ENCODE measurements around the gene ACOX3. TPM values are rescaled to one million over a fixed set of nuclear protein-coding genes. Genes with fewer than 3 reads are reported as not detected.
"Not testable (repeated sequence)": the region's sequence is repeated elsewhere in the genome, so short reads cannot be mapped to it uniquely, and the experiment has no call there.

The ACOX3 gene
- total RNA-seq (ENCODE audit: low replicate concordance): 22.3 and 26.9 TPM in 2 replicates

- no peak for TF ChIP-seq CTCF (IDR thresholded peaks at IDR 0.05; ENCODE audit: insufficient read depth, low read length)
- peak; percentile 93 for DNase-seq (ENCODE audit: low read depth)
- H3K4me3 ChIP-seq (ENCODE audit: low read depth, low read length): peak within 1 kb of the TSS; percentile 76
These were observed at the start of gene ACOX3, which contains the start of gene TRMT44 for GRCh38 chr4:8440492-8441311. TSS of gene ACOX3 (minus strand) at chr4:8440723. CDS start at chr4:8416521, 24,202 bp downstream. TSS of gene TRMT44 (plus strand) at chr4:8440777. CDS start at chr4:8440823, 46 bp downstream.

- TF ChIP-seq CTCF (IDR thresholded peaks at IDR 0.05; ENCODE audit: insufficient read depth, low read length): no peak
- no peak for DNase-seq (ENCODE audit: low read depth)
- no peak overlapping the region for H3K4me3 ChIP-seq (ENCODE audit: low read depth, low read length)
These were observed 48.4 kb upstream of the ACOX3 start for GRCh38 chr4:8488791-8489369.

- H3K4me3 ChIP-seq (ENCODE audit: low read depth, low read length); DNase-seq (ENCODE audit: low read depth): not testable (repeated sequence)
These were observed 46.1 kb upstream of the ACOX3 start for GRCh38 chr4:8486643-8487042.

- no peak overlapping the region for H3K4me3 ChIP-seq (ENCODE audit: low read depth, low read length)
- TF ChIP-seq CTCF (IDR thresholded peaks at IDR 0.05; ENCODE audit: insufficient read depth, low read length): no peak
- no peak for DNase-seq (ENCODE audit: low read depth)
These were observed 39.7 kb upstream of the ACOX3 start for GRCh38 chr4:8480221-8480620.

- peak; percentile 15 for DNase-seq (ENCODE audit: low read depth)
- no peak for TF ChIP-seq CTCF (IDR thresholded peaks at IDR 0.05; ENCODE audit: insufficient read depth, low read length)
These were observed 38.5 kb upstream of the ACOX3 start for GRCh38 chr4:8478801-8479744.

GRCh38 chr4:8478371-8478770 is 37.8 kb upstream of the ACOX3 start:
- no peak for TF ChIP-seq CTCF (IDR thresholded peaks at IDR 0.05; ENCODE audit: insufficient read depth, low read length)
- DNase-seq (ENCODE audit: low read depth): no peak
- no peak overlapping the region for H3K4me3 ChIP-seq (ENCODE audit: low read depth, low read length)

More at GRCh38 chr4:8478801-8479744, 38.5 kb upstream of the ACOX3 start:
- no peak overlapping the region for H3K4me3 ChIP-seq (ENCODE audit: low read depth, low read length)
